Measurements from ENCODE around the gene IL1RL2.

The IL1RL2 gene

DNA sequence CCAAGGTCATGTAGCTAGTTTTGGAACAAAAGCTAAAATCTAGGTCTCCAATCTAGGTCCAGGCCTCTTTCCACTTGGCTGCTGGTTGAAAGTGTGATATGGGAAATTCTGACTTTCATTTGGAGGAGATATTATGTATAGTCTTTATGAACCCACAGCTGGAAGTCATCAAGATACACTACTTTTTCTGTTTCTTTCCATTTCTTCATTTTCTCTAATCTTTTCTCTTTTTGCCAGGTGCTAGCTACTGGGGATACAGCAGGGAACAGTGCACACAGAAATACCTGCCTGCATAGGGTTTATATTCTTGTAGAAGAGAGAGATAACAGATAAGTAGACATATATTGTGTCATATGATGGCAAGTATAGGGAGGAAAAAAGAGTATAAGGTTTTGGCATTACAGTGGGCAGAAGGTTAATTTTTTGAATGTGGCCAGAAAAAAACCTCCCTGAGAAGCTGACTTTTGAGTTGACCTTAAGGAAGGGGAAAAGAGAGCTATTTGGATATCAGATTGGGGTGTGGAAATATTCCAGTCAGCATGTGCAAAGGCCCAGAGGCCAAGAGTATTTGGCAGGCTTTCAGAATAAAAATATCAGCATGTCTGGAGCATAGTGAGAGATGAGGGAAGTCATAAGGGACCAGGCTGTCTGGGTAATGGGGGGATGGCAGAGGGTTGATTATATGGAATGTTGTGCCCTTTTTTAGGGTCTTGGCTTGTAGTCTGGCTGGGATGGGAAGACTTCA is 28.6 kb upstream of the IL1RL2 start:
- DNase-seq (ENCODE audit: low read depth, low spot score): no peak

DNA sequence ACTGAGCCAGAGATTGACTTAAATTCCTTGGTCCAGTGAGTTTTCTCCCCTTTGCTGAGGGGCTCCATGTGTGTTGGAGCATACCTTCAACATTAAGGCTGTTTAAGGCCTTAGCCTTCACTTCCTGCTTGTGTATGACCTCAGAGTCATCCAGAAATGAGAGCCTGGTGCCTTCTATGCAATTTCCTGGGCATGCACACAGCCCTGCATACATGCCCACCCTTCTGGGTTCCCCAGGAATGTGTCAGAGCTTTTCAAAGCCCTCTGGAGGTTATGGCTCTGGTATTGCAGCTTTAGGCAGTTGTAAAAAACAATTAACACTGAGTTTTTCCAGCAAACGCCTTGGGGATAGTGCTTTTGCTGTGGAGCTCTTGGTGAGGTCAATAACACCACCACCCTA is 27.5 kb upstream of the IL1RL2 start:
- peak; percentile 41 for DNase-seq (ENCODE audit: low read depth, low spot score)

DNA sequence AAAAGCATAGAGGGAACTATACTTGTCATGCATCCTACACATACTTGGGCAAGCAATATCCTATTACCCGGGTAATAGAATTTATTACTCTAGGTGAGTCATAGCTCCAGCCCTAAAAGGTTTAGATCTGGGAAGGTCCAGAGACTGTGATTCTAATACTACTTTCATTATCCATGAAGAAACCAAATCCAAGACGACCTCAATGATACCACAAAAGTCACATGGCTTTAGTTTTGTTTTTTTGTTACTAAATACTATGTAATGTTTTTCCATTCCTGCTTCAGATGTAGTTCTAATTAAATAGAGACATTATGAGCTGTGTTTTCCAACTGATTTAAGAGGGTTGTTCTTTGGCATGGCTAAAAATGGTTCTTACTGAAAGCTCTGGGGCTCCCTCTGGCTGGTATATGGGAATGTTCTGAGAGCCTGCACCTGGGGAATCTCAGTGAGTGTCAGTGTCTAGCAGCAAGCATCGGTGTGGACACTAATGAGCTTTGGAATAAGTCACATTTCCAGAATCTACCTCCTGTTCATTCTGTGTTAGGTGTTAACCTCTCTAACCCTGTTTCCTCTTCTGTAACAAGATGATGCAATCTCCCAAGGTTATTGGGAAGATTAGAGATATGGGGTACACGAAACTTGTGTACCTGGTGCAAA is 20.5 kb upstream of the IL1RL2 start:
- DNase-seq (ENCODE audit: low read depth, low spot score): peak; percentile 73

DNA sequence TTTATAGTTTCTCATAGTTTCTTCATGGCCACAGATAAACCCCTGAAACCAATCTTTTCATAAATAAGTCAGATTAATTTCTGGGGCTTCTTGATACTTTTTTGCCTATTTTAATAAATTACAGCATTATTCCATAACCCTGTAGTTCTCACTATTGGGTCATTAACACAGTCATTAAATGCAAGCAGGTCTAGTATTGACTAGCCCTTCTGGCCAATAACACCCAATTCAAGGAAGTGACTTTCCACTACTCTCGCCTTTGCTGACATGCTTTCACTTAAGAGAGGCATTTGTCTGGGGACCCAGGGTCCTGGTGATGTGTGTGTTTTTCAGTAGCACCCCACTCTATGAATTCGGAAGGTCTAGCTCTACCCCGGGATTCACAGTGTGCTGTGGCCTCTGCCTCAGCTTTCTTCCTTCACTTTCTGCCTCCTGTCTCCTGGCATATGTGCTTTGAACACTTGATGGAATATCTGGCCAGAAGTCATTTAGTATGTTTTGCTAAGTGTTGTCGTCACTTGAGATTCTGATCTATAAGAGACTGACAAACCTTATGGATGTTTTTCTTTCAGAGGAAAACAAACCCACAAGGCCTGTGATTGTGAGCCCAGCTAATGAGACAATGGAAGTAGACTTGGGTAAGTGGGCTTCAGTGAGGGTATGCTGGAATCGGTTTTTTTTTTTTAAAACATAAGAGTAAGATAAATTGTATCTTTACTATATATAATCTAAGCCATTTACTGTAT is 18.6 kb upstream of the IL1RL2 start:
- no peak for DNase-seq (ENCODE audit: low read depth, low spot score)

DNA sequence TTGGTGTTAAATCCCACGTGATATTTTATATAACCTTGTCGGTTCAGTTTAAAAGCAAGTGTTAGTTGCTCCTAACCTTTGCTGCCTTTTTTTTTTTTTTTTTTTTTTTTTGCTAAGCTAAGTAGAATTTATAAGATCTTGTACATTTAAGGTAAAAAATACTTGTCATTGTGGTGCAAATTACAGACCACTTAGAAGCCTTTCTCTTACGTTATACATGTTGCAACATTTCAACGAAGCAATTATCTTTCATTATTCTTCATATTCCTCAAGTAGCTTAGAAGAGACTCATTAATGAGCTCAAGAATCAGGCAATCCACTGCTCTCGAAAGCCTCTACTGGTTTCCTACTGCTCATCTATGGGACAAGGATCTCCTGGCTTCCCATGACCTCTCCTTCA is 14.9 kb upstream of the IL1RL2 start:
- no peak for DNase-seq (ENCODE audit: low read depth, low spot score)

DNA sequence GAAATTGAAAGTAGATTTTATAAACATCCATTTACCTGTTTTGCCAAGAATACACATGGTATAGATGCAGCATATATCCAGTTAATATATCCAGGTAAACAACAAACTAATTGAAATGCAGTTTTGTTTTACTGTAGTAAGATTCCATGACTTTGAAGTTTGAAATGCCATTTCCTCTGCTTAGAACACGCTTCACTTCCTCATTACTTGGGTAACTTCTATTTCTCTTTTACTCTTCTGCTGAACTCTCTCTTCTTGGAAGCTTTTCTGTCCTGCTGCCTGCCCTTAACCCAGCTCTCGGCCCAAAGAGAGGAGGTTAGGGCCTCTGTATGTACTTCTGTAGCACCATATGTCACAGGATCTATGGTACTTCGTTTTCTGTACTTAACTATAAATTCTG is 14.1 kb upstream of the IL1RL2 start:
- no peak for DNase-seq (ENCODE audit: low read depth, low spot score)

DNA sequence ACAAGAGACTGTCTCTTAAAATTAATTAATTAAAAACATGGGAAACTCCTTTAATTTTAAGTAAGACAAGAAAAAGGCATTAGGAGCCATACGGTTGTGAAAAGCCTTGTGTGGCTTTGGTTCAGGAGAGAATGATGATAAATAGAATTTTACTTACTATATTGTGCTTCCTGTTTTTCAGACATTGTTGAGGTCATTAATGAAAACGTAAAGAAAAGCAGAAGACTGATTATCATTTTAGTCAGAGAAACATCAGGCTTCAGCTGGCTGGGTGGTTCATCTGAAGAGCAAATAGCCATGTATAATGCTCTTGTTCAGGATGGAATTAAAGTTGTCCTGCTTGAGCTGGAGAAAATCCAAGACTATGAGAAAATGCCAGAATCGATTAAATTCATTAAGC is 10.7 kb upstream of the IL1RL2 start:
- DNase-seq (ENCODE audit: low read depth, low spot score): no peak

DNA sequence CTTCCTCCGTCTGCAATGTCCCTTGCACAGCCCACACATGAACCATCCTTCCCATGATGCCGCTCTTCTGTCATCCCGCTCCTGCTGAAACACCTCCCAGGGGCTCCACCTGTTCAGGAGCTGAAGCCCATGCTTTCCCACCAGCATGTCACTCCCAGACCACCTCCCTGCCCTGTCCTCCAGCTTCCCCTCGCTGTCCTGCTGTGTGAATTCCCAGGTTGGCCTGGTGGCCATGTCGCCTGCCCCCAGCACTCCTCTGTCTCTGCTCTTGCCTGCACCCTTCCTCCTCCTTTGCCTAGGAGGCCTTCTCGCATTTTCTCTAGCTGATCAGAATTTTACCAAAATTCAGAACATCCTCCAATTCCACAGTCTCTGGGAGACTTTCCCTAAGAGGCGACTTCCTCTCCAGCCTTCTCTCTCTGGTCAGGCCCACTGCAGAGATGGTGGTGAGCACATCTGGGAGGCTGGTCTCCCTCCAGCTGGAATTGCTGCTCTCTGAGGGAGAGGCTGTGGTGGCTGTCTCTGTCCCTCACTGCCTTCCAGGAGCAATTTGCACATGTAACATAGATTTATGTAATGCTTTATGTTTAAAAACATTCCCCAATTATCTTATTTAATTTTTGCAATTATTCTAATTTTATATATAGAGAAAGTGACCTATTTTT is 8.9 kb upstream of the IL1RL2 start:
- no peak for DNase-seq (ENCODE audit: low read depth, low spot score)

DNA sequence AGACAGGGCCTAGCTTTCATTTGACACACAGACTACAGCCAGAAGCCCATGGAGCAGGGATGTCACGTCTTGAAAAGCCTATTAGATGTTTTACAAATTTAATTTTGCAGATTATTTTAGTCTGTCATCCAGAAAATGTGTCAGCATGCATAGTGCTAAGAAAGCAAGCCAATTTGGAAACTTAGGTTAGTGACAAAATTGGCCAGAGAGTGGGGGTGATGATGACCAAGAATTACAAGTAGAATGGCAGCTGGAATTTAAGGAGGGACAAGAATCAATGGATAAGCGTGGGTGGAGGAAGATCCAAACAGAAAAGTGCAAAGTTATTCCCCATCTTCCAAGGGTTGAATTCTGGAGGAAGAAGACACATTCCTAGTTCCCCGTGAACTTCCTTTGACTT is 7.8 kb upstream of the IL1RL2 start:
- DNase-seq (ENCODE audit: low read depth, low spot score): no peak

DNA sequence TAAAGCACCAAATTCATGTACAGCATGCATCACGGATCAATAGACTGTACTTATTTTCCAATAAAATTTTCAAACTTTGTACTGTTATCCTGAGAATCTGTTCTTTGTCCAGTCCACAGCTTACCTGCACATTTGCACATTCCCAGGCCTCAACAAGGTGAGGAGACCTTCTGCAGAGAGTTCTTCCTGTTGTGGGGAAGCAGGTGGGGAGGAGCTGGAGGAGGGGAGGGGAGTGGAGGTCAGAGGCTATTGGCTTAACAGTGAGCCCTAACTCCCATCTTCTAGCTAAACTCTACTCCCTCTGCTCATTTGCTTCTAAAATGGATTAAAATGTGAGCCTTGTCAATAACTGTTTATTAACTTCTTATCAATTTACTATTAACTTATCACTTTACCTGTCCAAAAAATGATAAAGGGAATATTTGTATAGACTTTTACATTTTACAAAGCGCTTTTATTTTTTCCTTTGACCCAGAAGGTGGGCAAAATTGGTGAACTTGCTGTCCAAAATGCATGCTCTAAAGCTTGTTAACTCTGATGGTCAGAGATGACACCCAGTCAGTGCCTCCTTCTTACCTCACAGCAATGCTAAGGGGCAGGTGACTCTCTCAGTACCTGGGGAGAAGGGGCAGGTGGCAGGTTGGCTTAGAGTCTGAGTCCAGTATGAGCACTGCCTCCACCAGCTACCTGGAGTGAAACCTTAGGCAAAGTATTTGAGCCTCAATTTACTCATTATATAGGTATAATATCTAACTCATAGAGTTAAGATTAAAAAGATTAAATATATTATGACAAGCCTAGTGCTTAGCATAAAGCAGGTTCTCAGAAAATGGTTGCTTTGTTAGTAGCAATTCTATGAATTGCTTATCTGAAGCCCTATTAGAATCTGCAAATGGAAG is 6.8 kb upstream of the IL1RL2 start:
- DNase-seq (ENCODE audit: low read depth, low spot score): no peak

DNA sequence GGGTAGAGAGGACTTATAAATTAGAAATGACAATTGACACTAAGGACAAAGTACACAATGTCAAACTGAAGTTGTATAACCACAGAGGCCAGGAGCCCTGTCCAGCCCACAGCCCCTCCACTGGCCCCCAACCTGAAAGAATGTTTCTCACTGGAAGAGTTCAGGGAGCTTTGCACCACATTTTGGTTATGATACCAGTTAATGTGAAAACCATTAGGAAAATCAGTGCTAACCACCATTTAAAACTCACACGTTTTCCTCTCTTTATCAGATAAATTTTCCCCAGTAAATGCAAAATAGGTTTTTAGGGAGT is 6.2 kb upstream of the IL1RL2 start:
- no peak for DNase-seq (ENCODE audit: low read depth, low spot score)

DNA sequence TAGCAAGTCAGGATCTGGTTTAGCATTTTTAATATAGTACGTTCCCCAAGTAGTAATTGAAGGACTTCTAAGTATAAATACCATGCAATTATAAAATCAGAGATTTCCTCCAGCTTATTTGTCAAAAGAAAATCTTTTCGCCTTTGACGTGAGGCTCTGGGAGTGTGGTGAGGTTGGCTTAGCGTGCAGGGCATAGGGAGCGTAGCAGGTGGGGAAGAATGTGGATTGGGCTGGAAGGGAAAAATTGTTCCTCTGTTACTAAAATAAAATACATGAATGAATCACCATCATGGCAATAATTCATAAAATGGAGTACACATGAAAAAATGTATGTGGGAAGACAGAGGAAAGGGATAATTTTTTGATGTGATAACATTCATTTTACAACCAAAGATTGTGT is 5.4 kb upstream of the IL1RL2 start:
- DNase-seq (ENCODE audit: low read depth, low spot score): no peak

DNA sequence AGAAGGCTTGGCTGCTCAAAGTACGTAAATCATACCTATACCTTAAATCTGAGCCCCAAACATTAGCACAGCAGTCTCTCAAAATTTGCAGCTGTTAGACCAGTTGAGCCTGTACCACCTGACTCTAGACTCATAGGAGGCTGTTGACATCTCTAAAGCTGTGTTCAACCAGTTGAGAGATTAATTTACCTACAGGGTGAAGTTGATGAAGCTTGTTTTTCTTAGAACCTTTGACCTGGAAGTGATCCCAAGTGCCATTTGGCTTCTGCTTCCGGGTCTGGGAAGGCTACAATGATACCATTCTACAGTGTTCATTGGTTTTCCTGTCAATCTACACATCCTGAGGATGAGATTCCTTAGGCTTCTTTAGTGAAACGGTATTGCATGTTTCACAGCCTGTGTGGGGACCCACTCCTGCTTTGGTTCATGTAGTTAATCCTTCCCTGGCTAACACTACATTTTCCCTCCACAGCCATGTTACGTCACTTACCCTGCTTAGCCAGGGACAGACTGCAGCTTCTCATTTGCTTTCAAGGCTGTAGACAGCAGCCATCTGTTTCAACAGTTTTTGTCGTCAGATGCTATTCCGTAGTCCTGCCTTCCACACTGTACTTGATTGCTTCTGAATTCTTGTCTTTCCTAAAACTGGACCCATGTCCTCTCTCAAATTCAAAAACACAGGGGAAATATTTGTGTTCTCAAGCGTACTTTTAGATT is 4.7 kb upstream of the IL1RL2 start:
- DNase-seq (ENCODE audit: low read depth, low spot score): no peak

DNA sequence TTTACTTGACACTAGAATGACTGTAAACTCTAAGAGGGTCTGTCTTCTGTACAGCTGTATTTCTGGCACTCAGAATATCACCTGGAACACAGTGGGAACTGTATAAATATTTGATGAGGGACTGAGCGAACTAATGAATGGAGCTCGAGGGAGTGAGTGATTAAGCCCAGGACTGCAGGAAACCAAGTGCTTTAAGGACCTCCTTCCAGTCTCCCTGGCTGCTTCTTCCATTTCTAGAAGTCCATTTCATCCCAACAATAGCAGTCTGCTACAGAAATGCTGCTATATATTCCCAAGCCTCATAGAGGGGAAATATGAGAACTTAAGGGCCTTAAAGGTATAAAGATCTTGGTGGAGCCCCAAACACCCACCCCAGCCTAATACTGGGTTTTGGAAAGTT is 2.8 kb upstream of the IL1RL2 start:
- DNase-seq (ENCODE audit: low read depth, low spot score): no peak

DNA sequence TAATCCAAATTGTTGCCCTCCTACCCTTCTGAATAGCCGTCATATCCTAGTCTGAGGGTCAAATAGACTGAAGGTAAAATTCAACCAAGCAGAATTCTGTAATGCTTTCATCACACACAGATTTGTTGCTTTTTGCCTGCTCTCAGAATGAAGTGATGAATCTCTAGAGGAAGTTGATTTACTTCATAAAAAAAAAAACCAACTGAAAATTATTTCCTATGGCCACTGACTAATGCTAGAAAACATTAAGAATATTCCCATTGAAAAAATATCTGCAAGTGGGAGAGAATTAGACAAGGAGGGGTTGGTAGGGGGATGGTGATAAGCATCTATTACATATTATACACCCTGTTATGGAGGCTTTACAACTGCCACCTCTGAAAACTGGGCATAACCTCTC is 2.3 kb upstream of the IL1RL2 start:
- DNase-seq (ENCODE audit: low read depth, low spot score): no peak

DNA sequence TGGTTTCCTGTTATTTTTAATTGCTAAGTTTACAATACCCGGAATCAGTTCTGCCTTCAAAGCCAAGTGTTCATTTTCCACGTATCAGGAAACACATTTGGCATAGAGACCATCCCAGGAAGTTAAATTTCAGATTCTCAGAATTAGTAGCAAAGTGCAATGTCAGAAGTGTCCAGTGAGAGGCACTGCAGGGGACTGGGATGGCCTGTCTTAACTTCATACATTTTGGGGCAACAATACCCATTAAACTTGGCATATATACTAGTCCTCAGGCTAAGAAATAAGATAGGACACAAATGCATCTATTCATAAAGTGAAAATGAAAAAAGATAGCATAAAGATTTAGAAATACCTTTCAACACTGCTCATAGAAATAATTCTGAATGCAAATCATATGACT is 1.5 kb upstream of the IL1RL2 start:
- peak; percentile 38 for DNase-seq (ENCODE audit: low read depth, low spot score)

DNA sequence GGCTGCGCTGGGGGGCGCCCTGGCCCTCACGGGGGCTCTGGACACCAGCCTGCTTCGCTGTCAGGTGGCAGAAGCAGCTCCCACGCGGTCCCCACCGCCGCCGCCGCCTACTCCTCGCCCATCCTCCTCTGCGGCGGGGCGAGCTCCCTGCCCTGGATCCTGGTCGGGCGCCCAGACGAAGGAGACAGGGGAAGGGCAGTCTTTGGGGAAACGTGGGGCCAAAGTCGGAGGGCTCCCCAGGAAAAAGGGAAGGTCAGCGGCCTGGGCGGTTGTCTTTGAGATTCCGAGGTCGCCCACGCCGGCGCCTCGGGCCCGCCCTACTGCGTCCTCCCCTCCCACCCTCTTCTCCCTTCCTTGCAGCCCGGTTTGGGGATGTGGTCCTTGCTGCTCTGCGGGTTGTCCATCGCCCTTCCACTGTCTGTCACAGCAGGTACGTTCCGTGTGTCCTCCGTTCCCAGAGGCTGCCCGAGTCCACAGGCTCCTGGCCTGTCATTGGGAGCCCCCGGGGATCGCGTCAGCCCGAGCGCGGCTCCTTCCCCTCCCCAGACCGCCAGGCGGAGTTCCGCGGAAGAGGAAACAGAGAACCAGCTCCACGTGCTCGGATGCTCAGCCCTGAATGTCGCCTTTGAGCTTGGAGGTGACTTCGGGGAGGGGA is 800 bp downstream of the IL1RL2 start:
- peak; percentile 74 for DNase-seq (ENCODE audit: low read depth, low spot score)

DNA sequence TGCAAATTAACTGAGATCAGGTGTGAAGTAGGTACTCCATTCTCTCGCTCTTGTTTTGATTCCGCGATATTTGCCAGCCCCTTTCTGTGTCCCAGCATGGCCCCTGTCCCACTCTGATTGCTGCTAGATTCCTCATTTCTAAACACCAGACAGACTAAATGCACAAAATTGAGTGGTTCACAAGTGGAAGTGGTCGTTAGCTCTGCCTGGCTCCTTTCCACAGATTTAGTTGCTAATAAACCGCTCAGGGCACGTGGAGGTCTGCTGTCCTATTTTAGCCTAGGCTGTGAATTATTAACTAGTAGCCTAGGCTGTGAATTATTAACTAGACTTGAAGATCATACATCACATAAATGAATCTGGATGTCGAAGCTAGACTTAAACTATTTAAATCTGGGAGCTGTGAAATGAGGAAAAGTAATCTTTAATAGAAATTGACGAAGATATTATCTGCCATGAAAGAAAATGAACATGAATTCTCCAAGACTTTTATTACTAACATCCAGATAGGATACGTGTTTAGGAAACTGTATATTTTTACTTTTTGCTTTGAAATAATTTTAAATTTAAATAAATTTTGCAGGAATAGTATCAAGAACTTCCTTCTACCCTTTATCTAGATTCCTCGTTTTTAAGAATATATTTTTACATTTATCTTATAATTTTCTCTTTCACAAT is 3.7 kb downstream of the IL1RL2 start:
- DNase-seq (ENCODE audit: low read depth, low spot score): no peak

DNA sequence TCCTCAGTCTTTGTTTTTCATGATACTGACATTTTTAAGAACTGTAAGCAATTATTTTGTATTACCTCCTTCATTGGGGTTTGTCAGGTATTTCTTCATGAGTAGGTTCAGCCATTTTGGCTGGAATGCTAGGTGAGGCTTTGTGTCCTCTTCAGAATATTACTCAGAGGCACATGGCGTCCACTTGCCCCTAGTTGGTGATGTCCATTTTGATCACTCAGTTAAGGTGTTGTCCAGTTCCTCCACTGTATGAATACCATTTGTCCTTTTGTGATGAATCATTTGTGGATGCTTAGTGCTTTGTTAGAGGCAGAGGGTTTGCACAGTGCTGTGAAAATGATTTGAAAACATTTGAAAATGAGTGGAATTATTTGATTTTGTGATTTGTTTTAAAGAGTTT is 4.7 kb downstream of the IL1RL2 start:
- DNase-seq (ENCODE audit: low read depth, low spot score): no peak

DNA sequence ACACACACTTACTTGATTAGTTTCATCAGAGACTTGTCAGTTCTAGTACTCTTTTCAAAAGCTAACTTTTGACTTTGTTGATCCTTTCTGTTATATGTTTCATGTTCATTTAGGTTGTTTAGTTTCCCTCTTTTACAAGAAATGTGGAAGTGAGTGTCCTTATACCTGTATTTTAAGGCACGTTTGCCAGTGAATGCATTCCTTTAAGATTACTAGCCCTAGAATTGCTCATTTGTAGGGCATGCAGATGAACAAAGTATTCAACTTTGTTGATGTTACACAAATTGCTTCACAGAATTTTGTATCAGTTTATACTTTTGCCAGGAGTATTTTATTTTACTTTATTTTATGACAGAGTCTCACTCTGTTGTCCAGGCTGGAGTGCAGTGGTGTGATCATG is 6.3 kb downstream of the IL1RL2 start:
- peak; percentile 21 for DNase-seq (ENCODE audit: low read depth, low spot score)

Data from astrocyte of the hippocampus (primary cell).